ENCODE measurements around the gene TMEM218. TPM values are rescaled to one million over a fixed set of nuclear protein-coding genes. Genes with fewer than 3 reads are reported as not detected.

The TMEM218 gene
- total RNA-seq, 2 experiments from 2014 or later: 12.8 to 14.8 TPM

GRCh38 chr11:125071435-125071834 is 40.0 kb downstream of the TMEM218 start:
- ChIA-PET POLR2A (no interaction called here), CTCF (no interaction called here)
- H3K4me1 Mint-ChIP-seq (ENCODE audit: low read depth): no peaks in the 10 kb centered on the region
- H3K9me3 Mint-ChIP-seq: no peaks in the 10 kb centered on the region
- H3K27me3 Mint-ChIP-seq: peaks cover 18% of the 10 kb centered on the region
- DNase-seq: no peak
- no peak overlapping the region for H3K27ac Mint-ChIP-seq
- H3K4me3 Mint-ChIP-seq: no peak overlapping the region
- no peaks in the 10 kb centered on the region for H3K36me3 Mint-ChIP-seq
- intact Hi-C loops (cut with micrococcal nuclease): no loop called here

- DNase-seq: peak; percentile 46
- H3K9me3 Mint-ChIP-seq: no peaks in the 10 kb centered on the region
- no peaks in the 10 kb centered on the region for H3K36me3 Mint-ChIP-seq
- peaks cover 22% of the 10 kb centered on the region for H3K27me3 Mint-ChIP-seq
- no peak overlapping the region for H3K27ac Mint-ChIP-seq
- H3K4me1 Mint-ChIP-seq (ENCODE audit: low read depth): no peaks in the 10 kb centered on the region
- ChIA-PET POLR2A (no interaction called here), CTCF (interaction anchor here (1.9 kb wide), 1 partner anchor 71 kb away, joined by 6 read pairs; no protein-coding TSS in a partner anchor)
- intact Hi-C loops (cut with micrococcal nuclease): no loop called here
- H3K4me3 Mint-ChIP-seq: no peak overlapping the region
Measured at GRCh38 chr11:125070699-125071254, 40.6 kb downstream of the TMEM218 start.

GRCh38 chr11:125069796-125070195 is 41.6 kb downstream of the TMEM218 start:
- Mint-ChIP-seq H3K27me3 (peaks cover 23% of the 10 kb centered on the region), H3K36me3 (no peaks in the 10 kb centered on the region), H3K9me3 (no peaks in the 10 kb centered on the region), H3K4me3 (no peak overlapping the region), H3K4me1 (ENCODE audit: low read depth) (no peaks in the 10 kb centered on the region), H3K27ac (no peak overlapping the region)
- intact Hi-C loops (cut with micrococcal nuclease): no loop called here
- no peak for DNase-seq
- ChIA-PET CTCF (interaction anchor here (0.6 to 1.9 kb wide), 2 partner anchors 72 to 265 kb away, joined by 3 to 6 read pairs; no protein-coding TSS in a partner anchor), POLR2A (no interaction called here)

GRCh38 chr11:125069008-125069407 is 42.4 kb downstream of the TMEM218 start:
- Mint-ChIP-seq H3K27me3 (peaks cover 30% of the 10 kb centered on the region), H3K36me3 (no peaks in the 10 kb centered on the region), H3K4me1 (ENCODE audit: low read depth) (peaks cover 5% of the 10 kb centered on the region), H3K27ac (no peak overlapping the region), H3K4me3 (no peak overlapping the region), H3K9me3 (no peaks in the 10 kb centered on the region)
- ChIA-PET POLR2A (no interaction called here), CTCF (interaction anchor here (1.9 kb wide), 1 partner anchor 73 kb away, joined by 6 read pairs; no protein-coding TSS in a partner anchor)
- intact Hi-C loops (cut with micrococcal nuclease): no loop called here
- DNase-seq: no peak

GRCh38 chr11:125068368-125068767 is 43.1 kb downstream of the TMEM218 start:
- ChIA-PET POLR2A (no interaction called here), CTCF (no interaction called here)
- intact Hi-C loops (cut with micrococcal nuclease): no loop called here
- no peak overlapping the region for H3K4me3 Mint-ChIP-seq
- no peaks in the 10 kb centered on the region for H3K9me3 Mint-ChIP-seq
- no peak overlapping the region for H3K27ac Mint-ChIP-seq
- H3K27me3 Mint-ChIP-seq: peaks cover 35% of the 10 kb centered on the region
- no peak for DNase-seq
- H3K4me1 Mint-ChIP-seq (ENCODE audit: low read depth): peaks cover 8% of the 10 kb centered on the region
- no peaks in the 10 kb centered on the region for H3K36me3 Mint-ChIP-seq

- POLR2A ChIA-PET: interaction anchor here (0.6 kb wide), 1 partner anchor 187 kb away, joined by 3 read pairs; no protein-coding TSS in a partner anchor
- Mint-ChIP-seq H3K4me3 (no peak overlapping the region), H3K27me3 (peaks cover 24% of the 10 kb centered on the region), H3K4me1 (ENCODE audit: low read depth) (peaks cover 13% of the 10 kb centered on the region), H3K36me3 (no peaks in the 10 kb centered on the region), H3K27ac (no peak overlapping the region), H3K9me3 (no peaks in the 10 kb centered on the region)
- intact Hi-C loops (cut with micrococcal nuclease): loop anchor here (5.0 kb wide), 1 partner anchor 48 kb away; the partner anchor contains the start of gene TMEM218
- no peak for DNase-seq
- CTCF ChIA-PET: interaction anchor here (1.3 kb wide), 1 partner anchor 9 kb away, joined by 4 read pairs; no protein-coding TSS in a partner anchor
Measured at GRCh38 chr11:125064070-125064469, 47.4 kb downstream of the TMEM218 start.

- POLR2A ChIA-PET: interaction anchor here (0.6 kb wide), 1 partner anchor 187 kb away, joined by 3 read pairs; no protein-coding TSS in a partner anchor
Measured at GRCh38 chr11:125063429-125064043, 47.9 kb downstream of the TMEM218 start.

GRCh38 chr11:125062931-125063428 is 48.4 kb downstream of the TMEM218 start, which contains the start of gene SLC37A2:
SLC37A2 (plus strand) TSS chr11:125063305; CDS start chr11:125063368, 63 bp downstream.
- Mint-ChIP-seq H3K4me1 (ENCODE audit: low read depth) (peaks cover 13% of the 10 kb centered on the region), H3K9me3 (no peaks in the 10 kb centered on the region), H3K4me3 (peak within 1 kb of the TSS; percentile 72), H3K27me3 (peaks cover 19% of the 10 kb centered on the region), H3K27ac (no peak within 1 kb of the TSS), H3K36me3 (no peaks in the 10 kb centered on the region)
- peak; percentile 72 for DNase-seq
- ChIA-PET CTCF (interaction anchor here (1.3 to 1.4 kb wide), 2 partner anchors 10 to 186 kb away, joined by 4 read pairs; no protein-coding TSS in a partner anchor), POLR2A (no interaction called here)
- intact Hi-C loops (cut with micrococcal nuclease): loop anchor here (5.0 kb wide), 1 partner anchor 49 kb away; the partner anchor contains the start of gene TMEM218

More at GRCh38 chr11:125063429-125064043, 47.9 kb downstream of the TMEM218 start:
- no peak for DNase-seq
- intact Hi-C loops (cut with micrococcal nuclease): loop anchor here (5.0 kb wide), 1 partner anchor 49 kb away; the partner anchor contains the start of gene TMEM218
- H3K9me3 Mint-ChIP-seq: no peaks in the 10 kb centered on the region
- CTCF ChIA-PET: interaction anchor here (0.6 to 1.4 kb wide), 3 partner anchors 9 to 187 kb away, joined by 3 to 4 read pairs (median 4); no protein-coding TSS in a partner anchor
- peak overlapping the region; percentile 20 for H3K4me3 Mint-ChIP-seq
- H3K27ac Mint-ChIP-seq: no peak overlapping the region
- H3K36me3 Mint-ChIP-seq: no peaks in the 10 kb centered on the region
- peaks cover 13% of the 10 kb centered on the region for H3K4me1 Mint-ChIP-seq (ENCODE audit: low read depth)
- H3K27me3 Mint-ChIP-seq: peaks cover 22% of the 10 kb centered on the region

- POLR2A ChIA-PET: no interaction called here
- H3K36me3 Mint-ChIP-seq: no peaks in the 10 kb centered on the region
- peaks cover 19% of the 10 kb centered on the region for H3K27me3 Mint-ChIP-seq
- intact Hi-C loops (cut with micrococcal nuclease): loop anchor here (5.0 kb wide), 1 partner anchor 50 kb away; the partner anchor contains the start of gene TMEM218
- H3K9me3 Mint-ChIP-seq: no peaks in the 10 kb centered on the region
- H3K27ac Mint-ChIP-seq: no peak overlapping the region
- DNase-seq: no peak
- H3K4me1 Mint-ChIP-seq (ENCODE audit: low read depth): peaks cover 13% of the 10 kb centered on the region
- H3K4me3 Mint-ChIP-seq: peak overlapping the region; percentile 72
- CTCF ChIA-PET: interaction anchor here (1.4 kb wide), 1 partner anchor 186 kb away, joined by 4 read pairs; no protein-coding TSS in a partner anchor
Measured at GRCh38 chr11:125062218-125062930, 49.1 kb downstream of the TMEM218 start.

GRCh38 chr11:125061281-125061680 is 50.1 kb downstream of the TMEM218 start:
- no peak overlapping the region for H3K4me3 Mint-ChIP-seq
- ChIA-PET CTCF (no interaction called here), POLR2A (no interaction called here)
- H3K27me3 Mint-ChIP-seq: peaks cover 18% of the 10 kb centered on the region
- peaks cover 13% of the 10 kb centered on the region for H3K4me1 Mint-ChIP-seq (ENCODE audit: low read depth)
- H3K9me3 Mint-ChIP-seq: peaks cover 2% of the 10 kb centered on the region
- DNase-seq: no peak
- no peaks in the 10 kb centered on the region for H3K36me3 Mint-ChIP-seq
- H3K27ac Mint-ChIP-seq: no peak overlapping the region
- intact Hi-C loops (cut with micrococcal nuclease): loop anchor here (5.0 kb wide), 1 partner anchor 51 kb away; the partner anchor contains the start of gene TMEM218

GRCh38 chr11:125057693-125058016 is 53.8 kb downstream of the TMEM218 start:
- no peaks in the 10 kb centered on the region for H3K27me3 Mint-ChIP-seq
- peaks cover 2% of the 10 kb centered on the region for H3K4me1 Mint-ChIP-seq (ENCODE audit: low read depth)
- ChIA-PET POLR2A (no interaction called here), CTCF (no interaction called here)
- no peak for DNase-seq
- peaks cover 4% of the 10 kb centered on the region for H3K9me3 Mint-ChIP-seq
- no peaks in the 10 kb centered on the region for H3K36me3 Mint-ChIP-seq
- intact Hi-C loops (cut with micrococcal nuclease): no loop called here
- H3K4me3 Mint-ChIP-seq: no peak overlapping the region
- no peak overlapping the region for H3K27ac Mint-ChIP-seq

All from activated CD4-positive, alpha-beta memory T cell treated with anti-CD3 and anti-CD28 coated beads for 36 hours (primary cell).